ENCODE data around the gene SPPL2C.
"Not testable (repeated sequence)": the region's sequence is repeated elsewhere in the genome, so short reads cannot be mapped to it uniquely, and the experiment has no call there.

SPPL2C gene

GRCh38 chr17:45850468-45850867 lies 5.8 kb downstream of the SPPL2C start:
- DNase-seq, result no peak

DNA sequence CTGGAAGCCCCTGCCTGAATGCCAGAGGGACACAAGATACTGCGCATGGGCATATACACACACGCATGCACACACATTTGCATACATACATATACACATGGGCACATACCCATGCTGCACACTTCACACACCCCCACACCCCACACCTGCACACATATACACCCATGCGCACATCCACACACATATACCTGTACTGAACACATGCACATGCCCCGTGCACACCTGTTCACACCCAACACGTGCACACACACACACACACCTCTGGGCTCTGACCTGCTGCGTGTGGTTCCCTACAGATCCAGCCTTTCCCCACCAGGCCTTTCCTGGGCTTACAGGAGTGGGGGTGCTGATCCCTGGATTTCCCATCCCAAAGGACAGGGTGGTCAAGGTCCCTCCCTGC lies 6.3 kb downstream of the SPPL2C start:
- DNase-seq, result no peak

DNA sequence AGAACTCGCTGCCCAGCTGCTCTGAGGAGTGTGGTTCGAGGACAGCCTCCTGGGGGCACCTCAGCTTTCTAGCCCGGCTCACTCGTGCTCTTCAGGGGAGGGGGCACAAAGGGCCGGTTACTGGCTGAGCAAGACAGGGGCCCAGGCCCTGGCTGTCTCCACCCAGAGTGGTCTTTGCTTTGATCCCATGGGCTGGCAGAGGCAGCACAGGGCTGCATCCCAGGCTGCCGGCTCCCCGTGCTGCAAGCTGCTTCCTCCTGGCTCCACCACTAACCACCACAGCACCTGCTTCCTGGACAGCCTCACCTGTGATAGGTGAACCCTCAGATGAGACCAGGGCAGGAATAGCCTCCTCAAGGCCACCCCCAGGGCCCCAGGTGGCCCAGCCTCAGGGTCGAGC lies 6.8 kb downstream of the SPPL2C start:
- DNase-seq, result no peak

GRCh38 chr17:45851873-45852272 lies 7.2 kb downstream of the SPPL2C start:
- DNase-seq, result no peak

DNA sequence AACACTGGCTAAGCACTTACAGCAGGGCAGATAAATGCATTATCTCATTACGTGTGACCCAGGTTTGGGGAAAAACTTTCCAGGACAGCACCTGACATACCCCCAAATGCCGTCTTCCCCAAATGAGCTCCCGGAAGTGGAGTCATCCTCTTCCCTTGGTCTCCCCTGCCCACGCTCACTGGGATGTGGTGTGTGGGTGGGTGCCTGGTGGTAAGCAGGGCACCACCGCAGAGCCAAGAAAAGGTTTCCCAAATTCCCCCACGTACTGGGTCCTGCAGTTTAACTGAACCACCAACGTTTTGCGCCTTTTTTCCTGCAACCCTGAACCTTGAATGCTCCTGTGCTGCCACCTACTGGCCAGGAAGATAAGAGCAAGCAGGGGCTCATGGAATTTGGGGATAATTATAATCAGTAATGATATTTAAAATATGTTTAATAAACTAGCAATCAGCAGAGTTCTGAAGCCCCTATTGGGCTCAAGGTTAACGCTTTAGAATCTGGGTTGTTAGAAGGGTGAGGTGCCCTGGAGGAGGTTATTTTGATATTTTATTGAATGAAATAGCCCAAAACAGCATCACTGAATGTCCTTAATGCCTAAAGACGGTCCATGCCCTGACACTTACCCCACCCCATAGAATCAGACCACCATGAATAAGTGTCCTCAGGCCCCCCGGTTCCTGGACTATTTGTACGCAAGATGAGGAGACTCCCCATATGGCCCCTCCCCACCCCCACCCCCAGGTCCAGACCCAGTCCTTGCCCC lies 8.0 kb downstream of the SPPL2C start:
- DNase-seq, result peak; percentile 47

- DNase-seq, result no peak
Measured at GRCh38 chr17:45854209-45854608, 9.5 kb downstream of the SPPL2C start.

- DNase-seq, result no peak
Measured at GRCh38 chr17:45855691-45856336, 11.1 kb downstream of the SPPL2C start.

DNA sequence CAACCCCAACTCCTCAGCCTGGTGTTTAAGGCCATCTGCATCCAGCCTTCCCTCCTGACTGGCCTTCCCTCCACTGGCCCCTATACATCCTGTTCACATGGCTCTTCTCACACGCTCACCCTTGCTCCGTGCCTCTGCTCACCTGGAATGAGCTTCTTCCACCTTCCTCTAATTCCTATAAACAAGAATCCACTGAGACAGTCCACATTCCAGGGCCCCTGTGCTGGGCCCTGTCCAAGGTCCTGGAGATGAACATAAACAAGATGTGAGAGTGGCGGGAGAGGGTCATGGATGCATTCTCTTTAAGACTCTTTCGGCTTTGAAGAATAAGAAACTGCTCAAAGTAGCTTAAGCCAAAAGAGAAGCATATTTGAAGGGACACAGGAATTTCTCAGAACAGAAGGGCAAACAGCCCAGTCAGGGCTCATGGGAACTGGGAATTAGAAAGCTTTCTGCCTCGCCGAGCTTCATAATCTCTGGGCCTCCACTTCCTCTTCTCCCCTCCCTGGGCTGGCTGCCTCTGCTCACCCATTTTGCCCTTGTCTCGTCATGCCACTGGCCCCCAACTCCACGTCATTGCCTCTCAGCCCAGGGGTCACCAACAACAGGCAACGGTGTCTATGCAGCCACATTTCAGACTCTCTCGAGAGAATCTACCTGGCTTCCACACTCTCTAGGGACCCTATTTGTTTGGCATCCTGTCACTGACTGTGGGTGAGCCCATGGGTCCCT lies 13.5 kb downstream of the SPPL2C start:
- DNase-seq, result no peak

GRCh38 chr17:45861165-45861564 lies 16.5 kb downstream of the SPPL2C start:
- no peak for DNase-seq

- not testable (repeated sequence) for DNase-seq
Measured at GRCh38 chr17:45862127-45862526, 17.4 kb downstream of the SPPL2C start.

DNA sequence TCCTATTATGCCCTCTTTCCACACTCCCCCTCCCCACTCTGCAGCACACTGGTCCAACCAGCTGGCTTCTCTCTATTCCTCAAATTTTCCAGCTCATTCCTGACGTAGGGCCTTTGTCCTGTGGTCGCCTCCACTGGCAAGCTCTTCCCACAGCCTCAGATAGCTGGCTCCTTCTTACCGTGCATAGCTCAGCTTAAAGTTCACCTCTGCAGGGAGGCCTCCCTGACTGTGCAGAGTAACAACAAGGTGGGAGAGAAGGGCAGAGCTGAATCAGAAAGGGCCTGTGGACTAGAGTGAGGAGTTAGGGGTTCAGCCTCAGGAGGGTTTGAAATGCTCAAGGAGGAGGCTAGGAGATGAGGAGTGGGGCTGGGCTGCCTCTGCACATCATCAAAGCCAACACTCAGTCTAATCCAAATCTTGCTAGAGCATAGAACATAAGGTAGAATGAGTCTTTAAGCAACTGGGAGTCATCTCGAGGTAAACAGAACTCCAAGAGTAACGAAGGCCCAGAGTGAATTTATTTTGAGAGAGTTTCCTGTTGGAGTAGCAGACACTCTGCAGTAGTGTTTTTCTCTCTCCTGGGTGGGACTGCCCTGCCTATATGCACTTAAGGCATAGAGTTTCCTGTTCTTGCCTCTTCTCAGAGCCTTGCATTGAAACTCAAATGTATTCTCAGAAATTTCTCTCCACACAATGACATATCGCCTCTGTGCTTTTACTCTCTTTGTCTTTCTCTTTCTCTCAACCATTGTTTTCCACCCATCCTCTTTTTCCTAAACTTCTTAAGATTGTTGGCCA lies 19.4 kb downstream of the SPPL2C start:
- no peak for DNase-seq

- no peak for DNase-seq
Measured at GRCh38 chr17:45867171-45867570, 22.5 kb downstream of the SPPL2C start.

- no peak for DNase-seq
Measured at GRCh38 chr17:45867702-45868101, 23.0 kb downstream of the SPPL2C start.

DNA sequence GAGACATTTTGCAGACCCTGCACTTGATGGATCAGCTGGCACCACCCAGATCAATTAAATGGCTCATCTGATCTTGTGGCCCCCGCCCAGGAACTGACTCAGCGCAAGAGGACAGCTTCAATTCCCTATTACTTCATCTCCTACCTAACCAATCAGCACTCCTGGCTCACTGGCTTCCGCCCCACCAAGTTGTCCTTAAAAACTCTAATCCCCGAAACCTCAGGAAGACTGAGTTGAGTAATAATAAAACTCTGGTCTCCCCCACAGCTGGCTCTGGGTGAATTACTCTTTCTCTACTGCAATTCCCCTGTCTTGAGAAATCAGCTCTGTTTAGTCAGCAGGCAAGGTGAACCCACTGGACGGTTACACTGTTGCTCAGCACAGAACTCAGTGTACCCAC lies 23.6 kb downstream of the SPPL2C start:
- no peak for DNase-seq

GRCh38 chr17:45869676-45870341 lies 25.1 kb downstream of the SPPL2C start:
- no peak for DNase-seq

GRCh38 chr17:45870342-45870974 lies 25.8 kb downstream of the SPPL2C start:
- DNase-seq, result no peak

GRCh38 chr17:45871718-45872117 lies 27.0 kb downstream of the SPPL2C start:
- DNase-seq, result no peak

GRCh38 chr17:45873728-45874127 lies 29.0 kb downstream of the SPPL2C start:
- no peak for DNase-seq

DNA sequence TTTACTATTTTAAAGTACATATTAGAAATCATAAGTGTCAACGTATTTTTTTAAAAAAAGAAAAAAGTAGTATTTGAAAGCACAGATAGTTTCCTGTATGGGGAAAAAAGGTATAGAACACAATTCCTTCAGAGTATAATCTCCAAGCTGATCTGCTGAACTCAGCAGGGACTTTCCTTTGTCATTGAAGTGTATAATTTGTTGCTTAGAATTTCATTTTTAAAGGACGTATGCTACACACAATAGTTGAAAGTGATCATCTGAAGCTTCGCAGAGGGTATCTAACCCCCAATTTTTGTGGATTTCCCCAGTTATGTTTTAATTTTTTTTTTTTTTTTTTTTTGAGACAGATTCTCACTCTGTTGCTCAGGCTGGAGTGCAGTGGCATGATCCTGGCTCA lies 29.5 kb downstream of the SPPL2C start:
- DNase-seq, result no peak

- DNase-seq, result no peak
Measured at GRCh38 chr17:45876539-45876938, 31.9 kb downstream of the SPPL2C start.

- no peak for DNase-seq
Measured at GRCh38 chr17:45877467-45877866, 32.8 kb downstream of the SPPL2C start.

DNA sequence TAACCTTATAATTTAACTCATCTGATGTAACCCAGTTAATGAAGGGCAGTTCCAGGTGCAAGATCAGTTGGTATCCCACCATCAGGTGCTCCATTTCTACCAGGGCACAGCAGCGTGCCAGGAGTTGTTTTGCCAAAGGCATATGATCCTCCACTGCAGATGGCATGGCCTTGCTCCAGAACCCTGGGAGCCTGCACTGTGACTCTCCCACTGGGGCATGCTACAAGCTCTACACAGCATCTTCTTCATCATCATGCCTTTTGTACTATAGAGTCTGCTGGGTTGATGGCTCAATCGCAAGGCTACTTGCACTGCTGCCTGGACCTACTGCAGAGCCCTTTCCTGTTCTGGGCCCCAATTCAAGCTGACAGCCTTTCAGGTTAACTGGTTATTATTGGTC lies 38.4 kb downstream of the SPPL2C start:
- DNase-seq, result no peak
